Measurements from ENCODE around the gene QSER1. TPM values are rescaled to one million over a fixed set of nuclear protein-coding genes. Genes with fewer than 3 reads are reported as not detected.

The QSER1 gene
- total RNA-seq, 4 donors from 2014 or later = 19.8 to 29.0 (median 22.7) TPM

- TF ChIP-seq CTCF (IDR thresholded peaks at IDR 0.05) = no peak
- no peak for TF ChIP-seq POLR2A (IDR thresholded peaks at IDR 0.05)
- TF ChIP-seq POLR2AphosphoS5 (IDR thresholded peaks at IDR 0.05) = no peak
- TF ChIP-seq EP300 (IDR thresholded peaks at IDR 0.05) = no peak
- Histone ChIP-seq H3K27me3 (peaks cover 6% of the 10 kb centered on the region), H3K4me1 (peaks cover 0 to 17% (median 0%) of the 10 kb centered on the region in 3 donors), H3K36me3 (no peaks in the 10 kb centered on the region), H3K4me3 (no peak overlapping the region), H3K9me3 (no peaks in the 10 kb centered on the region), H3K27ac (no peak overlapping the region)
- WGBS, 2 donors (ENCODE audit: low coverage in 1 of 2) = 40 to 43% methylated on average over 1 of the region's 1 CpG
- ATAC-seq = no peak
Observed at GRCh38 chr11:33013755-33014154, 121.1 kb downstream of the QSER1 start.

DNA sequence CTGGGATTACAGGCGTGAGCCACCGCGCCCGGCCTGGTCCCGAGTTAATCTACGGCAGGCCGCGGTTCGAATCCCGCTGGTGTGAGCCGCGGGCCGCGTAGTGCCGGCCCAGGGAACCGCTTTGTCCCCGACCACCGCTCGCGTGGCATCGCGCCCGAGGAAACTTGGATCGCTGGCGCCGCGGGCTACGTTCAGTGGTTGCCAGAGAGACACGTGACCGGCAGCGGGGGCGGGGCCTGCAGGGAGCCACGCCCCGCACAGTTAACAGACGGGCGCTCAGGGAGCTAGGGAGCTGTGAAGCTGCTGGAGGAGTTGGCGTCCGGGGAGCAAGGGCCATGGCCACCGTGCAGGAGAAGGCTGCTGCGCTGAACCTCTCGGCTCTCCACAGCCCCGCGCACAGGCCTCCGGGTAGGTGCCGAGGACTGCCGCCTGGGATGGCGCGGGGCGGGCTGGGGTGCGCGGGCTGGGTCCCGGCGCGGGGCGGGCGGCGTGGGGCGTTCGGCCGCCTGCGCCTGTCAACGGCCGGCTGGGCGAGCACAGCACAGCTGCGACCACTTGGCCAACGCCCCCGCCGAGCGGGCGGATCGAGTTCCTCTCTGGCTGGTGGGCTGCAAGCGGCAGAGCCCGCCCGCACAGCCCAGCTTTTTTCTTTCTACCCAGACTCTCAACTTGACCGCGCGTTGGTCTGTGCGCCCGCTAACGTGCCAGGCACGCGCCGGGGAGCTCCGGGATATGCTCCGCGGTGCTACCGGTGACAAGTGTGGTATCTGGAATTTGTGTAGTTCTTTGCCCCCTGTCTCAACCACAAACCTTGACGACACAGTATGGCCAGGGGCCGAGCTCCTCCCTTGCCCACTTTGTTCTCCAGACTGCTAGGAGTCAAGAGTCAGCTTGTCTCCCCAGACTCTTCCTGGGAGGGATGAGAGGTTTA is 123.3 kb downstream of the QSER1 start, which contains the start of gene DEPDC7:
Gene DEPDC7, plus strand, starts transcription at position 258 of the 931 bp plus-strand sequence. Its CDS starts 78 bp downstream, at position 336.
- Histone ChIP-seq H3K36me3 (no peaks in the 10 kb centered on the region), H3K9me3 (no peaks in the 10 kb centered on the region), H3K27me3 (no peaks in the 10 kb centered on the region), H3K4me3 (peak within 1 kb of the TSS; percentile 51 to 73), H3K4me1 (peaks cover 0 to 17% (median 0%) of the 10 kb centered on the region in 3 donors), H3K27ac (peak within 1 kb of the TSS in 3 of 4 donors; percentile 74 to 81 (median 78))
- 1% methylated on average over 33 of the region's 89 CpGs; no CpG with 5 or more reads in 1 of the 2 donors for WGBS, 2 donors (ENCODE audit: low coverage in 1 of 2)
- peak; percentile 95 for ATAC-seq
- TF ChIP-seq EP300 (IDR thresholded peaks at IDR 0.05) (no peak), CTCF (IDR thresholded peaks at IDR 0.05) (no peak), POLR2A (IDR thresholded peaks at IDR 0.05) (peak in 1 of 2 donors; percentile 22), POLR2AphosphoS5 (IDR thresholded peaks at IDR 0.05) (peak; percentile 20)

DNA sequence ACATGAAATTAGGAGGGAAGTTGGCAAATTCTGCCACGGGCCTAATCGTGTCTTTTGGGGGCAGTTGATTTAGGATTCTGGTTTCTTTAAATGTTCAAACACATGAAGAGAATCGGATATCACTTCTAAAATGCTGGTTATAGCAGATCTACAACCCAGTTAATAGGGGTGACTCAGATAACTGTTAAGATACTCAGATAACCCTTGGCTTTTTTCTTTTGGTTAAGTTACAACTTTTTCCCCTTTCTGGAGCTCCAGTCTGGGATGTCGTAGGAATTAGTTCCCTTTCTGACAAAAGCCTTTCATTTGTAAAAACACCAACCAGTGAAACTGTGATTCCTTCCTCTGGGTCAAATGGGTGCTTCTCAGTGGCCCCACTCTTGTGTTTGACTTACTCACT is 124.0 kb downstream of the QSER1 start:
- no peak for ATAC-seq
- Histone ChIP-seq H3K4me1 (peaks cover 0 to 17% (median 0%) of the 10 kb centered on the region in 3 donors), H3K9me3 (no peaks in the 10 kb centered on the region), H3K36me3 (no peaks in the 10 kb centered on the region), H3K27me3 (no peaks in the 10 kb centered on the region), H3K27ac (peak overlapping the region in 3 of 4 donors; percentile 74 to 81 (median 78)), H3K4me3 (peak overlapping the region; percentile 51 to 73)
- TF ChIP-seq POLR2AphosphoS5 (IDR thresholded peaks at IDR 0.05) (no peak), CTCF (IDR thresholded peaks at IDR 0.05) (no peak), POLR2A (IDR thresholded peaks at IDR 0.05) (no peak), EP300 (IDR thresholded peaks at IDR 0.05) (no peak)
- WGBS, 2 donors (ENCODE audit: low coverage in 1 of 2) = 42 to 64% methylated on average over 4 of the region's 4 CpGs

- Histone ChIP-seq H3K27ac (no peak overlapping the region), H3K4me1 (peaks cover 0 to 22% (median 0%) of the 10 kb centered on the region in 3 donors), H3K27me3 (no peaks in the 10 kb centered on the region), H3K9me3 (no peaks in the 10 kb centered on the region), H3K4me3 (peak overlapping the region in 1 of 2 donors; percentile 73), H3K36me3 (no peaks in the 10 kb centered on the region)
- TF ChIP-seq POLR2A (IDR thresholded peaks at IDR 0.05) = no peak
- TF ChIP-seq CTCF (IDR thresholded peaks at IDR 0.05) = no peak
- TF ChIP-seq EP300 (IDR thresholded peaks at IDR 0.05) = no peak
- no peak for TF ChIP-seq POLR2AphosphoS5 (IDR thresholded peaks at IDR 0.05)
- no peak for ATAC-seq
- WGBS, 2 donors (ENCODE audit: low coverage in 1 of 2) = 82 to 90% methylated on average over 6 to 9 of the region's 9 CpGs
Observed at GRCh38 chr11:33017478-33017877, 124.9 kb downstream of the QSER1 start.

Measured in gastroesophageal sphincter (tissue), 4 donors.